ENCODE measurements around the gene NUMBL. TPM values are rescaled to one million over a fixed set of nuclear protein-coding genes. Genes with fewer than 3 reads are reported as not detected.

NUMBL gene
- total RNA-seq, 1 donor from 2014 or later = 7.1 TPM

GRCh38 chr19:40716482-40717324 lies 26.3 kb upstream of the NUMBL start, which contains the start of the genes COQ8B and ITPKC:
COQ8B (minus strand) TSS chr19:40716886; CDS start chr19:40714632, 2,254 bp downstream.
ITPKC (plus strand) TSS chr19:40717112; CDS start chr19:40717136, 24 bp downstream.
- intact Hi-C loops (cut with micrococcal nuclease) = loop anchor here (1.0 to 10.0 kb wide), 9 partner anchors 34 to 831 kb away; partner anchors contain the start of genes ACTMAP, B9D2, BCKDHA and EXOSC5

- intact Hi-C loops (cut with micrococcal nuclease) = loop anchor here (1.0 to 10.0 kb wide), 8 partner anchors 34 to 831 kb away; partner anchors contain the start of genes ACTMAP, B9D2, BCKDHA and EXOSC5
Observed at GRCh38 chr19:40716031-40716481, 25.6 kb upstream of the NUMBL start.

- intact Hi-C loops (cut with micrococcal nuclease) = loop anchor here (1.0 to 10.0 kb wide), 7 partner anchors 24 to 833 kb away; partner anchors contain the start of genes B9D2, NUMBL and SERTAD3
Observed at GRCh38 chr19:40714441-40715299, 24.2 kb upstream of the NUMBL start.

- intact Hi-C loops (cut with micrococcal nuclease) = loop anchor here (2.0 to 10.0 kb wide), 2 partner anchors 109 to 269 kb away; partner anchors contain the start of gene SERTAD3
Observed at GRCh38 chr19:40713939-40714338, 23.5 kb upstream of the NUMBL start.

GRCh38 chr19:40709817-40710216 lies 19.4 kb upstream of the NUMBL start:
- intact Hi-C loops (cut with micrococcal nuclease) = loop anchor here (10.0 kb wide), 1 partner anchor 265 kb away; the partner anchor contains the start of gene SERTAD3

GRCh38 chr19:40707615-40708014 lies 17.2 kb upstream of the NUMBL start:
- intact Hi-C loops (cut with micrococcal nuclease) = no loop called here

- intact Hi-C loops (cut with micrococcal nuclease) = no loop called here
Observed at GRCh38 chr19:40705950-40706619, 15.6 kb upstream of the NUMBL start.

GRCh38 chr19:40705362-40705651 lies 14.9 kb upstream of the NUMBL start:
- intact Hi-C loops (cut with micrococcal nuclease) = no loop called here

GRCh38 chr19:40704491-40705361 lies 14.3 kb upstream of the NUMBL start:
- intact Hi-C loops (cut with micrococcal nuclease) = no loop called here

GRCh38 chr19:40703029-40703755 lies 12.7 kb upstream of the NUMBL start:
- intact Hi-C loops (cut with micrococcal nuclease) = no loop called here

GRCh38 chr19:40702337-40703012 lies 12.0 kb upstream of the NUMBL start:
- intact Hi-C loops (cut with micrococcal nuclease) = no loop called here

- intact Hi-C loops (cut with micrococcal nuclease) = no loop called here
Observed at GRCh38 chr19:40701758-40702157, 11.3 kb upstream of the NUMBL start.

GRCh38 chr19:40700083-40700482 lies 9.6 kb upstream of the NUMBL start:
- intact Hi-C loops (cut with micrococcal nuclease) = no loop called here

- intact Hi-C loops (cut with micrococcal nuclease) = no loop called here
Observed at GRCh38 chr19:40697007-40697406, 6.6 kb upstream of the NUMBL start.

- intact Hi-C loops (cut with micrococcal nuclease) = no loop called here
Observed at GRCh38 chr19:40695881-40696280, 5.4 kb upstream of the NUMBL start.

GRCh38 chr19:40693896-40694295 lies 3.4 kb upstream of the NUMBL start:
- intact Hi-C loops (cut with micrococcal nuclease) = no loop called here

- intact Hi-C loops (cut with micrococcal nuclease) = no loop called here
Observed at GRCh38 chr19:40693150-40693788, 2.8 kb upstream of the NUMBL start.

GRCh38 chr19:40692212-40692551 lies 1.7 kb upstream of the NUMBL start:
- intact Hi-C loops (cut with micrococcal nuclease) = no loop called here

Measured in T-helper 1 cell treated with Interleukin-12 subunit alpha and Interleukin-12 subunit beta and Interleukin-4 antibody, amounts not matched to agents 30 ng/mL and 1 ng/mL, for 36 hours (primary cell).